Panc1 (cell line): ENCODE data around the gene ADIG.

ENCODE experiments used
- POLR2AphosphoS5 ChIP-seq: IDR thresholded peaks from 2 replicates; pipeline ENCODE4 v1.6.1; 2012; ENCODE audit warnings: mild to moderate bottlenecking, low read depth, low read length, moderate library complexity
- TF ChIP-seq, protein P1 (sequence below): fragments of 450-650 bp; IDR thresholded peaks from 2 replicates; pipeline ENCODE4 v1.5.1; 2017; ENCODE audit warnings: mild to moderate bottlenecking
- TF ChIP-seq, protein P2 (sequence below), 2 experiments: IDR thresholded peaks; 2 replicates each; pipeline ENCODE4 v1.6.1; 2011 to 2012; ENCODE audit warnings: low read depth in 2 of 2, control low read depth in 1 of 2, low read length in 1 of 2, mild to moderate bottlenecking in 1 of 2, moderate library complexity in 1 of 2; ENCODE audit not compliant: insufficient read depth in 1 of 2

DNA sequence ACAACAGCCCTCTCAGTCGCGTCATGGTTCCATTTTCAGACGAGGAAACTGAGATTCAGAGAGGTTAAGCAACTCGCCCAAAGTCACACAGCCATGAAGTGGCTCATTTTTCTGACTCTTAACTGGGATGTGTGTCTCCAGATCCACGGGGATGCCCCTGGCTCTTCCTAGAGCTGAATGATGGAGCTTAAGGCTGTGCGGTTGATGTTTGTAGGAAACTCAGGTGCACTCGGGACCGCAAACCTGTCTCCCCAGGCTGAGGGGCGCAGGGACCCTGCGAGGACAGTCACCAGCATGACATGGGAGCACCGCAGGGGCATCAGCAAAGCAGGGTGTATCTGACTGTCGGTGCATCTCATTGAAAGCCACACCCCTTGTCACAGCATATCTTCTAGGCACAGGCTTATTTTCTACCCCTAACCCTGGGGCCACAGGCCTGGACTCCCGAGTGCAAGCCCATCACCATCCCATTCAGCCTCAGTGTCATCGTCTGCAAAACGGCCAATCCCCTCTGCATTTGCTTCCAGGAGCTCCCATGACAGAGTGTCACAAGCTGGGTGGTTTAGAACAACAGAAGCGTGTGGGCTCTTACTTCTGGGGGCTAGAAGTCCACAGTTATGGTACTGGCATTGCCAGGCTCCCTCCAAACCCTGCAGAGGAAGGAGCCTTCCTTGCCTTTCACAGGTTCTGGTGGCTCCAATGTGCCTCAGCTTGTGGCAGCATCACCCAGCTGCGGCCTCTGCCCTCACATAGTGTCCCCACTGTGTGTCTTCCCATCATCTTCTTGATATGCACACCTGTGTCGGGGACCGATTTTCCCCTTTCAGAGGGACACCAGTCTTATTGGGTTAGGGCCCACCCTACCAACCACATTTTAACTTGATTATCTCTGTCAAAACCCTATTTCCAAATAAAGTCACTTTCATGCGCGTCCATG lies 10.7 kb downstream of the ADIG start:
- TF ChIP-seq, protein P1, sequence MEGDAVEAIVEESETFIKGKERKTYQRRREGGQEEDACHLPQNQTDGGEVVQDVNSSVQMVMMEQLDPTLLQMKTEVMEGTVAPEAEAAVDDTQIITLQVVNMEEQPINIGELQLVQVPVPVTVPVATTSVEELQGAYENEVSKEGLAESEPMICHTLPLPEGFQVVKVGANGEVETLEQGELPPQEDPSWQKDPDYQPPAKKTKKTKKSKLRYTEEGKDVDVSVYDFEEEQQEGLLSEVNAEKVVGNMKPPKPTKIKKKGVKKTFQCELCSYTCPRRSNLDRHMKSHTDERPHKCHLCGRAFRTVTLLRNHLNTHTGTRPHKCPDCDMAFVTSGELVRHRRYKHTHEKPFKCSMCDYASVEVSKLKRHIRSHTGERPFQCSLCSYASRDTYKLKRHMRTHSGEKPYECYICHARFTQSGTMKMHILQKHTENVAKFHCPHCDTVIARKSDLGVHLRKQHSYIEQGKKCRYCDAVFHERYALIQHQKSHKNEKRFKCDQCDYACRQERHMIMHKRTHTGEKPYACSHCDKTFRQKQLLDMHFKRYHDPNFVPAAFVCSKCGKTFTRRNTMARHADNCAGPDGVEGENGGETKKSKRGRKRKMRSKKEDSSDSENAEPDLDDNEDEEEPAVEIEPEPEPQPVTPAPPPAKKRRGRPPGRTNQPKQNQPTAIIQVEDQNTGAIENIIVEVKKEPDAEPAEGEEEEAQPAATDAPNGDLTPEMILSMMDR = no peak
- no peak for TF ChIP-seq POLR2AphosphoS5
- TF ChIP-seq, protein P2, sequence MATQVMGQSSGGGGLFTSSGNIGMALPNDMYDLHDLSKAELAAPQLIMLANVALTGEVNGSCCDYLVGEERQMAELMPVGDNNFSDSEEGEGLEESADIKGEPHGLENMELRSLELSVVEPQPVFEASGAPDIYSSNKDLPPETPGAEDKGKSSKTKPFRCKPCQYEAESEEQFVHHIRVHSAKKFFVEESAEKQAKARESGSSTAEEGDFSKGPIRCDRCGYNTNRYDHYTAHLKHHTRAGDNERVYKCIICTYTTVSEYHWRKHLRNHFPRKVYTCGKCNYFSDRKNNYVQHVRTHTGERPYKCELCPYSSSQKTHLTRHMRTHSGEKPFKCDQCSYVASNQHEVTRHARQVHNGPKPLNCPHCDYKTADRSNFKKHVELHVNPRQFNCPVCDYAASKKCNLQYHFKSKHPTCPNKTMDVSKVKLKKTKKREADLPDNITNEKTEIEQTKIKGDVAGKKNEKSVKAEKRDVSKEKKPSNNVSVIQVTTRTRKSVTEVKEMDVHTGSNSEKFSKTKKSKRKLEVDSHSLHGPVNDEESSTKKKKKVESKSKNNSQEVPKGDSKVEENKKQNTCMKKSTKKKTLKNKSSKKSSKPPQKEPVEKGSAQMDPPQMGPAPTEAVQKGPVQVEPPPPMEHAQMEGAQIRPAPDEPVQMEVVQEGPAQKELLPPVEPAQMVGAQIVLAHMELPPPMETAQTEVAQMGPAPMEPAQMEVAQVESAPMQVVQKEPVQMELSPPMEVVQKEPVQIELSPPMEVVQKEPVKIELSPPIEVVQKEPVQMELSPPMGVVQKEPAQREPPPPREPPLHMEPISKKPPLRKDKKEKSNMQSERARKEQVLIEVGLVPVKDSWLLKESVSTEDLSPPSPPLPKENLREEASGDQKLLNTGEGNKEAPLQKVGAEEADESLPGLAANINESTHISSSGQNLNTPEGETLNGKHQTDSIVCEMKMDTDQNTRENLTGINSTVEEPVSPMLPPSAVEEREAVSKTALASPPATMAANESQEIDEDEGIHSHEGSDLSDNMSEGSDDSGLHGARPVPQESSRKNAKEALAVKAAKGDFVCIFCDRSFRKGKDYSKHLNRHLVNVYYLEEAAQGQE (IDR thresholded peaks at IDR 0.05; ENCODE audit: insufficient read depth in 1 of 2, low read depth in 2 of 2, low read length in 1 of 2) = no peak
